DOHH2 (cell line): ENCODE measurements around the gene HMGB3.
"Not testable (repeated sequence)": the region's sequence is repeated elsewhere in the genome, so short reads cannot be mapped to it uniquely, and the experiment has no call there.

Experiments
- H3F3A ChIP-seq: fragments of 200-600 bp; sonication (generic), shearing (Covaris generic); 2 replicates; pipeline ENCODE4 v1.6.0; 2016; ENCODE audit warnings: antibody characterized with exemption, mild to moderate bottlenecking; ENCODE audit not compliant: control insufficient read depth, insufficient read depth
- H3K27ac ChIP-seq: fragments of 200-600 bp; sonication (generic); 2 replicates; pipeline ENCODE4 v1.5.1; 2014; ENCODE audit warnings: low read depth, mild to moderate bottlenecking, low read length, moderate library complexity
- H3K27me3 ChIP-seq: fragments of 200-600 bp; sonication (generic); 2 replicates; pipeline ENCODE4 v1.6.1; 2014; ENCODE audit warnings: mild to moderate bottlenecking, low read length, mixed read lengths; ENCODE audit not compliant: control insufficient read depth
- H3K36me3 ChIP-seq: fragments of 200-600 bp; sonication (generic); 2 replicates; pipeline ENCODE4 v1.6.1; 2014; ENCODE audit warnings: mild to moderate bottlenecking, low read length, moderate library complexity, mixed read lengths; ENCODE audit not compliant: control insufficient read depth
- H3K4me1 ChIP-seq: fragments of 200-600 bp; sonication (generic); 2 replicates; pipeline ENCODE4 v1.6.1; 2014; ENCODE audit warnings: mild to moderate bottlenecking, low read length, mixed read lengths; ENCODE audit not compliant: control insufficient read depth
- H3K4me2 ChIP-seq: fragments of 200-600 bp; sonication (generic); 2 replicates; pipeline ENCODE4 v1.6.0; 2014; ENCODE audit warnings: mild to moderate bottlenecking, low read length, moderate library complexity
- H3K4me3 ChIP-seq: fragments of 200-600 bp; sonication (generic); 2 replicates; pipeline ENCODE4 v1.5.1; 2014; ENCODE audit warnings: mild to moderate bottlenecking, low read length, mixed read lengths
- H3K79me2 ChIP-seq: fragments of 200-600 bp; sonication (generic); 2 replicates; pipeline ENCODE4 v1.6.1; 2014; ENCODE audit warnings: mild to moderate bottlenecking, low read length, mixed read lengths; ENCODE audit not compliant: control insufficient read depth
- H3K9me2 ChIP-seq: fragments of 200-600 bp; sonication (generic); replicated peaks from 2 replicates; pipeline ENCODE4 v1.6.1; 2014; ENCODE audit warnings: mild to moderate bottlenecking, low read length, mixed read lengths; ENCODE audit not compliant: control insufficient read depth
- H3K9me3 ChIP-seq: fragments of 200-600 bp; sonication (generic); 2 replicates; pipeline ENCODE4 v1.6.1; 2014; ENCODE audit warnings: antibody characterized with exemption, low read length, mixed read lengths; ENCODE audit not compliant: control insufficient read depth, insufficient read depth
- H4K20me1 ChIP-seq: fragments of 200-600 bp; sonication (generic); 2 replicates; pipeline ENCODE4 v1.6.0; 2014; ENCODE audit warnings: low read depth, mild to moderate bottlenecking, antibody characterized with exemption, low read length, moderate library complexity; ENCODE audit not compliant: control insufficient read depth, insufficient read depth
- CTCF ChIP-seq: fragments of 200-600 bp; sonication (generic); IDR thresholded peaks from one replicate; pipeline ENCODE4 v1.5.1; 2014; ENCODE audit warnings: antibody characterized with exemption, mild to moderate bottlenecking, low read depth, low read length; ENCODE audit not compliant: poor library complexity, severe bottlenecking
- EZH2phosphoT487 ChIP-seq: fragments of 200-600 bp; sonication (generic); IDR thresholded peaks from 2 replicates; pipeline ENCODE4 v1.6.1; 2017; ENCODE audit warnings: borderline replicate concordance, mild to moderate bottlenecking, antibody characterized with exemption, low read length, moderate library complexity, mixed read lengths

HMGB3 gene

DNA sequence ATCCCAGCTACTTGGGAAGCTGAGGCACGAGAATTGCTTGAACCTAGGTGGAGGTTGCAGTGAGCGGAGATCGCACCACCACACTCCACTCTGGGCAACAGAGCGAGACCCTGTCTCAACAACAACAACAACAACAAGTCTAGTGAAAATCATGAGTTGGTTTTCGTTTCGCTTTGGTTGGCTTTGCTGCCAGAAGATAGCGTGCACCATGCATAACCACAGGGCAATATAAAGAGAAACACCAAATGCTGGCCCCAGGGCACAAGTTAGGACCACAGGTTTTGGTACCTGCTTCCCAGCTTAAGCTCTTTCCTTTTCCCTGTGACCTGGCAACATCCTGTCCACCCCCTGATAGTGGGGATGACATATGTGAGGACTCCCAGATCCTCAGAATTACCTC, 21.5 kb upstream of the HMGB3 start:
- Histone ChIP-seq H3K9me2 (no peaks in the 10 kb centered on the region), H3K4me2 (no peak overlapping the region), H4K20me1 (no peaks in the 10 kb centered on the region), H3F3A (no peaks in the 10 kb centered on the region), H3K4me3 (no peak overlapping the region), H3K4me1 (no peaks in the 10 kb centered on the region), H3K9me3 (no peaks in the 10 kb centered on the region), H3K27me3 (no peaks in the 10 kb centered on the region), H3K79me2 (no peaks in the 10 kb centered on the region), H3K36me3 (no peaks in the 10 kb centered on the region), H3K27ac (no peak overlapping the region)
- no peak for TF ChIP-seq CTCF
- no peak for TF ChIP-seq EZH2phosphoT487

GRCh38 chrX:150964416-150964815, 18.7 kb upstream of the HMGB3 start:
- not testable (repeated sequence) for H3K9me3 ChIP-seq, H3K27ac ChIP-seq, H3F3A ChIP-seq, H3K36me3 ChIP-seq, H3K4me3 ChIP-seq, H3K4me1 ChIP-seq, H3K9me2 ChIP-seq, H3K4me2 ChIP-seq, H3K79me2 ChIP-seq, H4K20me1 ChIP-seq, H3K27me3 ChIP-seq

DNA sequence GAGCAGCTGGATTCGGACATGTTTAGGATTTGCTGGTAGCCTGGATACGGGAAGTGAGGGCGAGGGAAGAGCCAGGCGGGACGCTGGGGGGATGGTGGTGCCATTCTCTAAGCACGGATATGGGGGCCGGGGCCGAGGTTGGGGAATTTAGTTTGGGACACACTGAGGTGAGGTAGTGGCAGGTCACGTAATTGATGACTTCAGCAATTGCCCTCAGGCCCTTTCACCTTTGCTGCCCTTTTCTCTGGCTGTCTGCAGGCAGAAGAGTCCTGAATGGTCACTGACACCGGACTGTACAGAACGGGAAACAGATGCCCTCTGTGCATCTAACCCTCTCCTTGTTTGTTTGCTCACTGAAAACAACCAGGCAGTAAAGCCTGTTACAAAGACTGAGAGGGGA, 16.9 kb upstream of the HMGB3 start:
- Histone ChIP-seq H3K27me3 (no peaks in the 10 kb centered on the region), H3F3A (no peaks in the 10 kb centered on the region), H3K36me3 (no peaks in the 10 kb centered on the region), H3K4me1 (no peaks in the 10 kb centered on the region), H3K4me2 (no peak overlapping the region), H3K27ac (no peak overlapping the region), H3K9me3 (no peaks in the 10 kb centered on the region), H3K9me2 (no peaks in the 10 kb centered on the region), H3K79me2 (no peaks in the 10 kb centered on the region), H4K20me1 (no peaks in the 10 kb centered on the region), H3K4me3 (no peak overlapping the region)
- TF ChIP-seq EZH2phosphoT487: no peak
- TF ChIP-seq CTCF: no peak

GRCh38 chrX:150966742-150967141, 16.4 kb upstream of the HMGB3 start:
- H3K4me1 ChIP-seq: no peaks in the 10 kb centered on the region
- H4K20me1 ChIP-seq: no peaks in the 10 kb centered on the region
- no peaks in the 10 kb centered on the region for H3K36me3 ChIP-seq
- H3K4me2 ChIP-seq: no peak overlapping the region
- no peaks in the 10 kb centered on the region for H3K79me2 ChIP-seq
- H3K9me3 ChIP-seq: no peaks in the 10 kb centered on the region
- H3F3A ChIP-seq: no peaks in the 10 kb centered on the region
- no peak for TF ChIP-seq EZH2phosphoT487
- no peak for TF ChIP-seq CTCF
- H3K4me3 ChIP-seq: no peak overlapping the region
- H3K27ac ChIP-seq: no peak overlapping the region
- H3K27me3 ChIP-seq: no peaks in the 10 kb centered on the region
- no peaks in the 10 kb centered on the region for H3K9me2 ChIP-seq
